Transverse colon (tissue), 4 donors: ENCODE measurements around the gene DNAH1. TPM values are rescaled to one million over a fixed set of nuclear protein-coding genes. Genes with fewer than 3 reads are reported as not detected.

Experiments
- DNase-seq: peaks from one replicate; pipeline ENCODE4 v3.0.0-alpha.2; 2019
- H3K27ac ChIP-seq, 4 donors: fragments of 200-600 bp; sonication (generic); 2 replicates each; pipeline ENCODE4 v1.5.1; 2016 to 2018; ENCODE audit warnings: inconsistent platforms in 4 of 4
- H3K27me3 ChIP-seq: fragments of 200-600 bp; sonication (generic); 2 replicates; pipeline ENCODE4 v1.5.1; 2017; ENCODE audit warnings: inconsistent platforms
- H3K36me3 ChIP-seq, 4 donors: fragments of 200-600 bp; sonication (generic); 2 replicates each; pipeline ENCODE4 v1.5.1; 2017 to 2019; ENCODE audit warnings: inconsistent platforms in 4 of 4
- H3K4me1 ChIP-seq, 4 donors: fragments of 200-600 bp; sonication (generic); 2 replicates each; pipeline ENCODE4 v1.5.1; 2017 to 2020; ENCODE audit warnings: inconsistent platforms in 4 of 4
- H3K4me3 ChIP-seq, 4 donors: fragments of 200-600 bp; sonication (generic); 1 replicate in 1 of 4; 2 replicates in 3 of 4; pipeline versions ENCODE4 v1.5.1 to v1.6.1; 2017 to 2019; ENCODE audit warnings: inconsistent platforms in 4 of 4
- H3K9me3 ChIP-seq, 2 donors: fragments of 200-600 bp; sonication (generic); 2 replicates each; pipeline ENCODE4 v1.5.1; 2017 to 2019; ENCODE audit warnings: inconsistent platforms in 2 of 2
- EP300 ChIP-seq: sonication (generic); formaldehyde crosslinking; IDR thresholded peaks from one replicate; pipeline ENCODE4 v1.6.1; 2017; ENCODE audit warnings: antibody characterized with exemption, low read depth
- POLR2A ChIP-seq: fragments of 450-650 bp; IDR thresholded peaks from one replicate; pipeline ENCODE4 v1.6.1; 2016; ENCODE audit warnings: antibody characterized with exemption, mild to moderate bottlenecking, moderate library complexity
- POLR2AphosphoS5 ChIP-seq, 3 donors: sonication (generic); formaldehyde crosslinking; IDR thresholded peaks; one replicate each; pipeline ENCODE4 v1.6.1; 2016; ENCODE audit warnings: antibody characterized with exemption in 3 of 3
- WGBS, 2 donors: methylation state at CpG; one replicate each; pipeline ENCODE4 v1.1.5; 2018; ENCODE audit warnings: low coverage in 1 of 2; 5-methylcytosine and 5-hydroxymethylcytosine counted together
- in situ Hi-C, 4 donors: fragments of 200-750 bp; cut with MboI; loops; one replicate each; pipeline versions ENCODE4 v1.15.0 to v1.15.1; 2017; ENCODE audit warnings: low sequenced_read_pairs in 3 of 4, low pct_ligation_motif_present in 1 of 4, low pct_unique_long_range_greater_than_20kb in 1 of 4
- intact Hi-C: fragments of 100-400 bp; cut with DNase I; formaldehyde crosslinking; loops from one replicate; pipeline ENCODE4 v1.15.1; 2023; ENCODE audit warnings: low total_unique reads
- total RNA-seq, 4 donors: library from RNA; depleted of rRNA; stranded (reverse); fragments of >200 nt; gene quantifications; one replicate each; pipeline ENCODE4 v1.1.0, GENCODE V29; 2016
- TF ChIP-seq, protein P1 (sequence below), 5 experiments: fragments of 200-600 bp in 3 of 5; fragments of 450-650 bp in 2 of 5; sonication (generic) in 3 of 5; IDR thresholded peaks; 1 replicate in 2 of 5; 2 replicates in 3 of 5; pipeline ENCODE4 v1.5.1; 2016 to 2017; ENCODE audit warnings: antibody characterized with exemption in 5 of 5, inconsistent platforms in 3 of 5, mild to moderate bottlenecking in 2 of 5, moderate library complexity in 1 of 5

Gene DNAH1
- total RNA-seq, 4 donors from 2014 or later = 17.6 to 102 (median 26.3) TPM

DNA sequence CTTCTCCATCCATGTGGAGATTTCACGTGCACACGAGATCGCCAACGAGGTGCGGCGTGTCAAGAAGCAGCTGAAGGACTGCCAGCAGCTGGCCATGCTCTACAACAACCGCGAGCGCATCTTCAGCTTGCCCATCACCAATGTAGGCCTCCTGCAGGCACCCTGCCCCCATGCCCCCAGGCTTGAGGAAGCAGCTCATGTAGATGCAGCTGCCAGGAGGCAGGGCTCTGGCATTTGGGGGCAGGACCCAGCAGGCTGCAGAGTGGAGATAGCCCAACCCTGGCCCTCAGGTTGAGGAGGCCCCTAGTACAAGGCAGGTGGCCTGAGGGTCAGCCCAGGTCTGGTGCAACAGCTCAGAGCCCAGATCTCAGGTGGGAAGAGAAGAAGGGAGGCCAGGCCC, 36.4 kb downstream of the DNAH1 start:
- no peak for DNase-seq
- in situ Hi-C loops (no loop called here), intact Hi-C loops (no loop called here)
- no peak overlapping the region for H3K27ac ChIP-seq
- H3K4me1 ChIP-seq = no peaks in the 10 kb centered on the region
- H3K27me3 ChIP-seq = no peaks in the 10 kb centered on the region
- TF ChIP-seq, protein P1, sequence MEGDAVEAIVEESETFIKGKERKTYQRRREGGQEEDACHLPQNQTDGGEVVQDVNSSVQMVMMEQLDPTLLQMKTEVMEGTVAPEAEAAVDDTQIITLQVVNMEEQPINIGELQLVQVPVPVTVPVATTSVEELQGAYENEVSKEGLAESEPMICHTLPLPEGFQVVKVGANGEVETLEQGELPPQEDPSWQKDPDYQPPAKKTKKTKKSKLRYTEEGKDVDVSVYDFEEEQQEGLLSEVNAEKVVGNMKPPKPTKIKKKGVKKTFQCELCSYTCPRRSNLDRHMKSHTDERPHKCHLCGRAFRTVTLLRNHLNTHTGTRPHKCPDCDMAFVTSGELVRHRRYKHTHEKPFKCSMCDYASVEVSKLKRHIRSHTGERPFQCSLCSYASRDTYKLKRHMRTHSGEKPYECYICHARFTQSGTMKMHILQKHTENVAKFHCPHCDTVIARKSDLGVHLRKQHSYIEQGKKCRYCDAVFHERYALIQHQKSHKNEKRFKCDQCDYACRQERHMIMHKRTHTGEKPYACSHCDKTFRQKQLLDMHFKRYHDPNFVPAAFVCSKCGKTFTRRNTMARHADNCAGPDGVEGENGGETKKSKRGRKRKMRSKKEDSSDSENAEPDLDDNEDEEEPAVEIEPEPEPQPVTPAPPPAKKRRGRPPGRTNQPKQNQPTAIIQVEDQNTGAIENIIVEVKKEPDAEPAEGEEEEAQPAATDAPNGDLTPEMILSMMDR (IDR thresholded peaks at IDR 0.05) = no peak
- TF ChIP-seq POLR2A (no peak), POLR2AphosphoS5 (IDR thresholded peaks at IDR 0.05) (no peak), EP300 (no peak)
- no peak overlapping the region for H3K4me3 ChIP-seq
- 97% methylated on average over 9 of the region's 9 CpGs; no CpG with 5 or more reads in 1 of the 2 donors for WGBS, 2 donors
- H3K36me3 ChIP-seq = no peaks in the 10 kb centered on the region
- H3K9me3 ChIP-seq = no peaks in the 10 kb centered on the region

DNA sequence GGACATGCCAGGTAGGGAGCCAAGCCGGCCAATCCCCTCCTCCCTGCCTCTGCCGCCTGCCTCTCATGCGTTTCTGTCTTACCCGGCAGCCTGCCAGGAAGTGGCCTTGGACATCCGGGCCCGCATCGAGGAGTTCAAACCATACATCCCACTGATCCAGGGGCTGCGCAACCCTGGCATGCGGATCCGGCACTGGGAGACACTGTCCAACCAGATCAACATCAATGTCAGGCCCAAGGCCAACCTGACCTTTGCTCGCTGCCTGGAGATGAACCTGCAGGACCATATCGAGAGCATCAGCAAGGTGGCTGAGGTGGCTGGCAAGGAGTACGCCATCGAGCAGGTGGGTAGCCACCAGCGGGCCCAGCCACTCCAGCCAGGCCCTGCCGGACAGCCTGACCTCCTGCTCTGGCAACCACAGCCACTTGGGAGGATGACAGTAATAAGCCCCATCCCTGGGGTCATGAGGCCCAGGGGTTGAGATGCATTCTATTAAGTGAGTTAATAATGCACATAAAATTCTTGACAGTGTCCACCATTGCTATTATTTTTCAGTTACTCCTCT, 37.3 kb downstream of the DNAH1 start:
- intact Hi-C loops = no loop called here
- 95% methylated on average over 16 of the region's 16 CpGs; no CpG with 5 or more reads in 1 of the 2 donors for WGBS, 2 donors
- H3K9me3 ChIP-seq = no peaks in the 10 kb centered on the region
- TF ChIP-seq POLR2A (no peak), EP300 (no peak), POLR2AphosphoS5 (IDR thresholded peaks at IDR 0.05) (no peak)
- TF ChIP-seq, protein P1 (IDR thresholded peaks at IDR 0.05) = no peak
- no peaks in the 10 kb centered on the region for H3K36me3 ChIP-seq
- H3K27ac ChIP-seq = no peak overlapping the region
- in situ Hi-C loops = no loop called here
- DNase-seq = no peak
- no peaks in the 10 kb centered on the region for H3K4me1 ChIP-seq
- H3K27me3 ChIP-seq = no peaks in the 10 kb centered on the region
- no peak overlapping the region for H3K4me3 ChIP-seq

GRCh38 chr3:52354676-52355075, 38.6 kb downstream of the DNAH1 start:
- WGBS, 2 donors = 75 to 89% methylated on average over 5 to 12 of the region's 12 CpGs
- no peaks in the 10 kb centered on the region for H3K9me3 ChIP-seq
- in situ Hi-C loops (no loop called here), intact Hi-C loops (no loop called here)
- H3K27ac ChIP-seq = no peak overlapping the region
- no peak for DNase-seq
- H3K36me3 ChIP-seq = no peaks in the 10 kb centered on the region
- H3K27me3 ChIP-seq = no peaks in the 10 kb centered on the region
- no peak for TF ChIP-seq POLR2AphosphoS5 (IDR thresholded peaks at IDR 0.05)
- H3K4me3 ChIP-seq = no peak overlapping the region
- H3K4me1 ChIP-seq = no peaks in the 10 kb centered on the region

DNA sequence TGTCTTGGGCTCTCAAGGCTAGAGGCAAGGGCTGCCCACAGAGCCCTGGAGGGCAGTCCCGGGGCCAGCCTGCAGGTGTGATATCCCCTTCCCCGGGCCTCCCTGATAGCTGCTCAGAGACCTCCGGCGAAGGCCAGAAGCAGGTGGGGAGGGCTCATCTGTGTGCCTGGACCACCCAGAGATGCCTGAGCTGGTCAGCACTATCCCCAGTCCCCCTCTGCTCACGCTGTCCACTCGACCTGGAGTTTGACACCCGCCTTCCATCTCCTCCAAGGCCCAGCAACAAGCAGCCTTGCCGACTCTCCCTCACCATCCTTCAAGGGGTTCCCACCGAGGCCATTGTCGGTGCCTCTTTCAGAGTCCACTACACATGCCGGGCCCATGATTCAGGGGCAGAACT, 39.4 kb downstream of the DNAH1 start:
- in situ Hi-C loops (no loop called here), intact Hi-C loops (no loop called here)
- no peak overlapping the region for H3K27ac ChIP-seq
- H3K27me3 ChIP-seq = no peaks in the 10 kb centered on the region
- H3K9me3 ChIP-seq = no peaks in the 10 kb centered on the region
- no peak for TF ChIP-seq EP300
- TF ChIP-seq POLR2AphosphoS5 (IDR thresholded peaks at IDR 0.05) = no peak
- TF ChIP-seq POLR2A = no peak
- TF ChIP-seq, protein P1 (IDR thresholded peaks at IDR 0.05) = no peak
- no peaks in the 10 kb centered on the region for H3K36me3 ChIP-seq
- DNase-seq = no peak
- no peak overlapping the region for H3K4me3 ChIP-seq
- no peaks in the 10 kb centered on the region for H3K4me1 ChIP-seq
- WGBS, 2 donors = 85% methylated on average over 11 of the region's 11 CpGs; no CpG with 5 or more reads in 1 of the 2 donors

DNA sequence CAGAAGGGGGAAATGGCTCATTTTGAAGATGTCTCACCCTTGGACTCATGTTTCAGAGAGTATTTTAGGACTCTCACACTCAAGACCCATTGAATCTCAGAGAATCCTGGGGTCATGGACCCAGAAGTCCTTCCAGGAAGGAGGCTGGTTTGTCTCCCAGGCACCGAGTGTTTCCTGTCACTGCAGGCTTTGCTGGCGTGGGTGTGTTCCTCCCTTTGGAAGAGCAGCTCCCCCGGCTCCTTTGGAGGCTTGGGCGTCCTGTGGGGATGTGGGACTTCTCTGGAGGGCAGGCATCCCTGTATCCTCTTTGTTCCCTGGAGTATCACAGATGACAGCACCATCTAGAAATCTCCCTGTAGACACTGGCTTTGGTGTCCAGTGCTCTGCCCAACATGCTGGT, 40.0 kb downstream of the DNAH1 start:
- 100% methylated on average over 2 of the region's 4 CpGs; no CpG with 5 or more reads in 1 of the 2 donors for WGBS, 2 donors
- in situ Hi-C loops (no loop called here), intact Hi-C loops (no loop called here)
- no peaks in the 10 kb centered on the region for H3K4me1 ChIP-seq
- no peaks in the 10 kb centered on the region for H3K9me3 ChIP-seq
- peaks cover 0 to 5% (median 0%) of the 10 kb centered on the region in 4 donors for H3K36me3 ChIP-seq
- TF ChIP-seq, protein P1 (IDR thresholded peaks at IDR 0.05) = no peak
- no peak overlapping the region for H3K27ac ChIP-seq
- no peak overlapping the region for H3K4me3 ChIP-seq
- DNase-seq = no peak
- H3K27me3 ChIP-seq = no peaks in the 10 kb centered on the region
